DOHH2 (cell line): Measurements from ENCODE around the gene MCU.

ENCODE experiments used
- H3F3A ChIP-seq: fragments of 200-600 bp; sonication (generic), shearing (Covaris generic); 2 replicates; pipeline ENCODE4 v1.6.0; 2016; ENCODE audit warnings: antibody characterized with exemption, mild to moderate bottlenecking; ENCODE audit not compliant: control insufficient read depth, insufficient read depth
- H3K27ac ChIP-seq: fragments of 200-600 bp; sonication (generic); 2 replicates; pipeline ENCODE4 v1.5.1; 2014; ENCODE audit warnings: low read depth, mild to moderate bottlenecking, low read length, moderate library complexity
- H3K27me3 ChIP-seq: fragments of 200-600 bp; sonication (generic); 2 replicates; pipeline ENCODE4 v1.6.1; 2014; ENCODE audit warnings: mild to moderate bottlenecking, low read length, mixed read lengths; ENCODE audit not compliant: control insufficient read depth
- H3K36me3 ChIP-seq: fragments of 200-600 bp; sonication (generic); 2 replicates; pipeline ENCODE4 v1.6.1; 2014; ENCODE audit warnings: mild to moderate bottlenecking, low read length, moderate library complexity, mixed read lengths; ENCODE audit not compliant: control insufficient read depth
- H3K4me1 ChIP-seq: fragments of 200-600 bp; sonication (generic); 2 replicates; pipeline ENCODE4 v1.6.1; 2014; ENCODE audit warnings: mild to moderate bottlenecking, low read length, mixed read lengths; ENCODE audit not compliant: control insufficient read depth
- H3K4me2 ChIP-seq: fragments of 200-600 bp; sonication (generic); 2 replicates; pipeline ENCODE4 v1.6.0; 2014; ENCODE audit warnings: mild to moderate bottlenecking, low read length, moderate library complexity
- H3K4me3 ChIP-seq: fragments of 200-600 bp; sonication (generic); 2 replicates; pipeline ENCODE4 v1.5.1; 2014; ENCODE audit warnings: mild to moderate bottlenecking, low read length, mixed read lengths
- H3K79me2 ChIP-seq: fragments of 200-600 bp; sonication (generic); 2 replicates; pipeline ENCODE4 v1.6.1; 2014; ENCODE audit warnings: mild to moderate bottlenecking, low read length, mixed read lengths; ENCODE audit not compliant: control insufficient read depth
- H3K9me2 ChIP-seq: fragments of 200-600 bp; sonication (generic); replicated peaks from 2 replicates; pipeline ENCODE4 v1.6.1; 2014; ENCODE audit warnings: mild to moderate bottlenecking, low read length, mixed read lengths; ENCODE audit not compliant: control insufficient read depth
- H3K9me3 ChIP-seq: fragments of 200-600 bp; sonication (generic); 2 replicates; pipeline ENCODE4 v1.6.1; 2014; ENCODE audit warnings: antibody characterized with exemption, low read length, mixed read lengths; ENCODE audit not compliant: control insufficient read depth, insufficient read depth
- H4K20me1 ChIP-seq: fragments of 200-600 bp; sonication (generic); 2 replicates; pipeline ENCODE4 v1.6.0; 2014; ENCODE audit warnings: low read depth, mild to moderate bottlenecking, antibody characterized with exemption, low read length, moderate library complexity; ENCODE audit not compliant: control insufficient read depth, insufficient read depth
- CTCF ChIP-seq: fragments of 200-600 bp; sonication (generic); IDR thresholded peaks from one replicate; pipeline ENCODE4 v1.5.1; 2014; ENCODE audit warnings: antibody characterized with exemption, mild to moderate bottlenecking, low read depth, low read length; ENCODE audit not compliant: poor library complexity, severe bottlenecking
- EZH2phosphoT487 ChIP-seq: fragments of 200-600 bp; sonication (generic); IDR thresholded peaks from 2 replicates; pipeline ENCODE4 v1.6.1; 2017; ENCODE audit warnings: borderline replicate concordance, mild to moderate bottlenecking, antibody characterized with exemption, low read length, moderate library complexity, mixed read lengths

MCU gene

DNA sequence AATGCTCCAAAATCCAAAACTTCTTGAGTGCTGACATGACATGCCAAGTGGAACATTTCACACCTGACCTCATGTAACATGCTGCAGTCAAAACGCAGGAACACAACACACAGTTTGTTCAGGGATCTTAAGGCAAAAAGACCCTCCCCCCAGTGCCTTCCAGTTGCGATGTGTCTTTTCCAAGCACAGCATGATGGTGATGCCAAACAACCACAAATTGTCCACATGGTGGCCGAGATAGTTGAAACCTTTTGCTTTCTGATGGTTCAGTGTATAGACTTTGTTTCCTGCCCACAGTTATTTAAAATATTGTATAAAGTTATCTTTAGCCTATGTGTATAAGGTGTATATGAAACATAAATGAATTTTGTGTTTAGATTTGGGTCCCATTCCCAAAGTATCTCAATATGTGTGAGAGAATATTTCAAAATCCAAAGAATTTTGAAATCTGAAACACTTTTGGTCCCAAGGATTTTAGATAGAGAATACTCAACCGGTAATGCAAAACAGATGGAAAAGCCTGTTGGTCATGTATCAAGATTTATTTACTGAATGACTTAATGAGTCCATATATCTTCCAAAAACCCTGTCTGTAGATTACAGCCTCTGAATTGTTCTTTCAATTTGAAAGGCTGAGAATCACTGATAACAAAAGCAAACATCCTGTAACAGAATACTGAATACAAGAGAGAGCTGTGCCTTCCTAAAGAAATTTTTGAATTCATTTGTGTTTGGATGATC lies 108.2 kb downstream of the MCU start:
- Histone ChIP-seq H3K4me2 (no peak overlapping the region), H3K4me3 (no peak overlapping the region)
- no peak for TF ChIP-seq CTCF
- no peak for TF ChIP-seq EZH2phosphoT487

GRCh38 chr10:72800741-72801092 lies 108.8 kb downstream of the MCU start:
- Histone ChIP-seq H3K4me3 (no peak overlapping the region), H3K36me3 (no peaks in the 10 kb centered on the region), H3K4me2 (no peak overlapping the region), H3K4me1 (peaks cover 14% of the 10 kb centered on the region), H3F3A (no peaks in the 10 kb centered on the region), H3K79me2 (no peaks in the 10 kb centered on the region), H4K20me1 (no peaks in the 10 kb centered on the region), H3K9me3 (no peaks in the 10 kb centered on the region), H3K27ac (no peak overlapping the region), H3K27me3 (no peaks in the 10 kb centered on the region), H3K9me2 (no peaks in the 10 kb centered on the region)
- TF ChIP-seq CTCF (no peak), EZH2phosphoT487 (no peak)

More for the DNA sequence above, 108.2 kb downstream of the MCU start:
- Histone ChIP-seq H4K20me1 (no peaks in the 10 kb centered on the region), H3K9me3 (no peaks in the 10 kb centered on the region), H3K27ac (no peak overlapping the region), H3K9me2 (no peaks in the 10 kb centered on the region), H3K79me2 (no peaks in the 10 kb centered on the region), H3F3A (no peaks in the 10 kb centered on the region), H3K27me3 (no peaks in the 10 kb centered on the region), H3K4me1 (peaks cover 14% of the 10 kb centered on the region), H3K36me3 (no peaks in the 10 kb centered on the region)

DNA sequence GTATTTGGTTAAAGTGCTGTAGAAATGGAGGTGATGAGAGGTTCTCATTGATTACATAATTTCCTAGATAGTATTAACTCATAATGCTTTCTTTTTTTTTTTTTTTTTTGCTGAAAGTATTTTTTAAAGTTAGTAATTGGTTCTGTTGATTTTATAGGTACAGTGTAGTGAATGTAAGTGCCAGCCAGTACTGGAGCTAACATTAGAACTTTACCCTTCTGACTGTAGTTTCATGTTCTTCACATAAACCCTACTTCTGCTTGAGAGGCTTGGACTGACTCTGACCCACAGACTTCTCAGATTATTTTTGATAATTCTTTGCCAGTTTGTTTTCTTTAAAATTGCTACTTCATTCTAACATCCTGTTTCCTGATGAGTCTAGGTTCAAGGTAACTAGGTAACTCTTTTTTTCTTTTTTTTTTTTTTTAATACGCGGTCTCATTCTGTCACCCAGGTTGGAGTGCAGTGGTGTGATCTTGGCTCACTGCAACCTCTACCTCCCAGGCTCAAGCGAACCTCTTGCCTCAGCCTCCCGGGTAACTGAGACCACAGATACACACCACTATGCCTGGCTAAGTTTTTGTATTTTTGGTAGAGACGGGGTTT lies 109.4 kb downstream of the MCU start:
- no peaks in the 10 kb centered on the region for H3K9me3 ChIP-seq
- H3K4me3 ChIP-seq, result no peak overlapping the region
- H3K27ac ChIP-seq, result no peak overlapping the region
- peaks cover 14% of the 10 kb centered on the region for H3K4me1 ChIP-seq
- no peaks in the 10 kb centered on the region for H3K79me2 ChIP-seq
- no peaks in the 10 kb centered on the region for H3K9me2 ChIP-seq
- no peaks in the 10 kb centered on the region for H4K20me1 ChIP-seq
- H3K36me3 ChIP-seq, result no peaks in the 10 kb centered on the region
- H3F3A ChIP-seq, result no peaks in the 10 kb centered on the region
- no peak for TF ChIP-seq CTCF
- TF ChIP-seq EZH2phosphoT487, result no peak
- no peaks in the 10 kb centered on the region for H3K27me3 ChIP-seq
- no peak overlapping the region for H3K4me2 ChIP-seq
